BJ (cell line): ENCODE results near the gene ATRN. TPM values are rescaled to one million over a fixed set of nuclear protein-coding genes. Genes with fewer than 3 reads are reported as not detected.

ENCODE experiments used
- CTCF ChIA-PET: fragments of 350-600 bp; formaldehyde crosslinking; extraction: SDS; loops from one replicate; lab custom pipeline; 2021; ENCODE audit warnings: antibody characterized with exemption, inconsistent platforms; lab: Yijun Ruan, JAX
- POLR2A ChIA-PET: fragments of 300-600 bp; sonication (Branson Sonifier 250); formaldehyde crosslinking; extraction: SDS; loops from one replicate; lab custom pipeline; 2021; ENCODE audit warnings: antibody characterized with exemption; lab: Charles Lee
- DNase-seq: peaks from one replicate; pipeline ENCODE4 v3.0.0-alpha.2; 2011; ENCODE audit warnings: low read depth
- H3K27me3 ChIP-seq: 2 replicates; pipeline ENCODE4 v1.6.0; 2011; ENCODE audit warnings: low read length; ENCODE audit not compliant: control insufficient read depth, insufficient read depth
- H3K36me3 ChIP-seq: 2 replicates; pipeline ENCODE4 v1.5.1; 2011; ENCODE audit warnings: low read length; ENCODE audit not compliant: control insufficient read depth, insufficient read depth
- H3K4me3 ChIP-seq: 2 replicates; pipeline ENCODE4 v1.5.1; 2011; ENCODE audit warnings: low read depth, mild to moderate bottlenecking, control low read depth, low read length
- CTCF ChIP-seq: IDR thresholded peaks from 2 replicates; pipeline ENCODE4 v1.5.1; 2011; ENCODE audit warnings: low read depth, mild to moderate bottlenecking, control low read depth, inconsistent platforms, low read length, moderate library complexity; ENCODE audit not compliant: insufficient read depth
- polyA plus RNA-seq: library from polyadenylated mRNA; depleted of rRNA; stranded (reverse); fragments of >200 nt; gene quantifications from 2 replicates; pipeline ENCODE4 v1.2.3, GENCODE V29; 2011

ATRN gene
- polyA plus RNA-seq, 1 experiment: 55.7 TPM

GRCh38 chr20:3692706-3693294 lies 222.0 kb downstream of the ATRN start:
- Histone ChIP-seq H3K27me3 (no peaks in the 10 kb centered on the region), H3K36me3 (no peaks in the 10 kb centered on the region), H3K4me3 (no peak overlapping the region)
- ChIA-PET POLR2A (no interaction called here), CTCF (interaction anchor here (0.9 to 4.8 kb wide), 3 partner anchors 11 to 18 kb away, joined by 3 to 34 read pairs (median 7); no protein-coding TSS in a partner anchor)
- no peak for DNase-seq
- no peak for TF ChIP-seq CTCF

DNA sequence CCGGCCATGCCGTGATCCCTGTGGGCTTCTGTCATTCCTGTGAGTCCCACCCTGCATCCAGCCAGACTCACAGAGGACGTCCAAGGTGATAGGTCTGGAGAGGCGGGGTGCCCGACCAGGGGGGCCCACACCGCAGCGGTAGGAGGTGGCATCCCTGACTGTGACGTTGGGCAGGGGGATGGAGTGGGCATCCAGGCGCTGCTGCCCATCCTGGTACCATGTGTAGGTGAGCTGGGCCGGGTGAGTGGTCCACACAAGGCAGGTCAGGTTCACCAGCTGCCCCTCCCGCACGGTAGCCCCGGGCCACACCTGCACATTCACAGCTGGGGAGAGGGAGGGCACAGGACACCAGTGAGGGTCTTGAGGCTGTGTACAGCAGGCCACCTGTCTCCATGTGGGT lies 222.6 kb downstream of the ATRN start:
- ChIA-PET POLR2A (no interaction called here), CTCF (interaction anchor here (4.8 kb wide), 1 partner anchor 17 kb away, joined by 34 read pairs; no protein-coding TSS in a partner anchor)
- H3K4me3 ChIP-seq: no peak overlapping the region
- DNase-seq: no peak
- no peaks in the 10 kb centered on the region for H3K36me3 ChIP-seq
- H3K27me3 ChIP-seq: 0 out of 2 replicates have a peak, but pooled peaks cover 2% of the 10 kb centered on the region
- no peak for TF ChIP-seq CTCF

DNA sequence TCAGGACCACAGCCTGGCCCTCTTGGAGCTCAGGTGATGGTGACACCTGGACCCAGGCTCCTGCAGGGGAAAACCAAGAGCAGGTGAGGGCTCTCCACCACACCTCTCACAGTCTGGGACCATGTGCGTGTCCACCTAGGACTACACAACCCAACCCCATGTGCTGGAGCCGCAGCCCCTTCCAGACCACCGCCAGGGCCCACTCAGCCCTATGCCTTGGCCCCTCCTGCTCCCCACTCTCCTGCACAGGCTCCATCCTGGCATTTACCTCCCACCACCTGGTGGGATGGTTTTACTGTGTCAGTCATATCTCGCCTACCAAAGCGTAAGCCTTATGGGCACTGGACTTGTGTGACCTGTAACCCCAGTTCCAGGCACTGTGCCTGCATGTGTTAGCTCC lies 224.0 kb downstream of the ATRN start:
- ChIA-PET POLR2A (no interaction called here), CTCF (interaction anchor here (0.8 to 5.2 kb wide), 6 partner anchors 8 to 21 kb away, joined by 3 to 34 read pairs (median 14); partner anchors contain the start of gene ADAM33)
- Histone ChIP-seq H3K4me3 (no peak overlapping the region), H3K27me3 (peaks cover 2% of the 10 kb centered on the region; the same call in 1 of the 2 replicates), H3K36me3 (no peaks in the 10 kb centered on the region)
- DNase-seq: no peak
- TF ChIP-seq CTCF: no peak

DNA sequence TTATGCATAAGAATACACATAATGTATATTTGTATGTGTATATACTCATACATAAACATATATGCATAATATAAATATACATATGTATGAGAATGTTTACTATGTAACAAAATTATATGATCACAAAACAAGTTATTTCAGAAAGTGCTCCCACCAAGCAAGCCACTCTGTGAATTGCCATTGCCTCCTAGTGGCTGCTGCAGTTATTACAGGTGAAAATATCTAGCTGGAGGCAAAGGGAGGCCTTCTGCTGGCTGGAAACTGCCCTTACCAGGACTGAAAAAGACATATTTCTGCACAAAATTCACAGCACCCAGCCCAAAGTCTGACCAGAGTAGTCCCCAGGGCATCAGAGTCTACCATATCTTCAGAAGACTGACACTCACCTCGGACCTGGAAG lies 225.4 kb downstream of the ATRN start:
- Histone ChIP-seq H3K36me3 (no peaks in the 10 kb centered on the region), H3K27me3 (peaks cover 2% of the 10 kb centered on the region; the same call in 1 of the 2 replicates), H3K4me3 (no peak overlapping the region)
- peak; percentile 57 for TF ChIP-seq CTCF
- no peak for DNase-seq
- ChIA-PET CTCF (interaction anchor here (0.7 to 5.2 kb wide), 6 partner anchors 10 to 328 kb away, joined by 3 to 45 read pairs (median 14); partner anchors contain the start of gene SIGLEC1), POLR2A (interaction anchor here (0.5 kb wide), 1 partner anchor 14 kb away, joined by 4 read pairs; no protein-coding TSS in a partner anchor)

DNA sequence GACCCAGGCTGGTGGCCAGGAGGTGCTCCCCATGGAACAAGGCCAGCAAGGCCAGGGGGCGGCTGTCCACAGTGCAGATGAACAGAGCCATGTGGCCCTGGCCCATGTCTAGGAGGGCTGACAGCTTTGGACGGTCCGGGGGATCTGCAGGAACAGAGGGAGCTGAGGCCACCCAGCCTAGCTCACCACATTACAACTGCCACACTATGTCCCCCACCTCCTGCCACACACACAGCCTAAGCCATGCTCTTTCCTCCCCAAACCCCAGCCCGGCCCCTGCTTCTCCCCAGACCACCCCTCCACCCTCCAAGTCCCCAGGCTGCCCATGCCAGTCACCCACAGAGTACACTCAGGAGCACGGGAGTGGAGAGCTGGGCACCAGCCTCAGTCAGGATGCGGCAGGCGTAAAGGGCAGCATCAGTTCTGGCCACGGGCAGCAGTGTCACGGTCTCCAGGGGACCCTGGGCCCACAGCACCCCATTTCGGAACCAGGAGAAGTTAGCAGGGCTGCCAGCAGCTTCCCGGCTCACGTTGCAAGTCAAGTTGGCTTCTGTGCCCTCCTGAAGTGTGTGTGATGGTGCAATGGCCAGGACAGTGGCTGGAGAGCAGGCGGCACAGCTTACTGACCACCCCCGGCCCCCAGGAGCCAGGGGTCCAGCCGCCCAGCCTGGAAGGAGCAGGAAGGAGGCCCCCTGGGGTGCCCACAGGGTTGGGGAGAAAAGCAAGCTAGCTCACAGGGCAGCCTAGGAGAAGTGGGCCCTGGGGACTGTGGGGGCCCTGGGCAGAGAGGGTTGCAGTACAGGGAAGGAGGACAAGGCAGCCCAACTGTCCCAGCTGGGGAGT lies 226.1 kb downstream of the ATRN start:
- H3K27me3 ChIP-seq: peaks cover 2% of the 10 kb centered on the region; the same call in 1 of the 2 replicates
- no peak for TF ChIP-seq CTCF
- ChIA-PET CTCF (interaction anchor here (1.4 to 5.2 kb wide), 8 partner anchors 9 to 134 kb away, joined by 4 to 45 read pairs (median 14); partner anchors contain the start of gene SIGLEC1), POLR2A (interaction anchor here (0.5 kb wide), 1 partner anchor 15 kb away, joined by 4 read pairs; no protein-coding TSS in a partner anchor)
- H3K4me3 ChIP-seq: no peak overlapping the region
- no peak for DNase-seq
- no peaks in the 10 kb centered on the region for H3K36me3 ChIP-seq
